CD4-positive, alpha-beta T cell treated with Interleukin-21 for 1 hour (primary cell): ENCODE data around the gene KRTAP24-1.

Source experiments
- DNase-seq: peaks from one replicate; pipeline ENCODE4 v3.0.0-alpha.2; 2020

Gene KRTAP24-1, protein sequence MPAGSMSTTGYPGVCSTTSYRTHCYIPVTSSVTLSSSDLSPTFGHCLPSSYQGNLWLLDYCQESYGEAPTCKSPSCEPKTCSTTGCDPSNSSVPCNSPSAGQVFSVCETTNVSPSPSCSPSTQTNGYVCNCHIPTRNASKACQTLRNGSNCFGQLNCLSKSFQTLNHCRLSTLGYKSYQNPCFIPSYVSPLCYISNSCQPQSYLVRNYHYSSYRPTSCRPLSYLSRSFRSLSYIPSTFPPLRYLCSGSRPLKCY

DNA sequence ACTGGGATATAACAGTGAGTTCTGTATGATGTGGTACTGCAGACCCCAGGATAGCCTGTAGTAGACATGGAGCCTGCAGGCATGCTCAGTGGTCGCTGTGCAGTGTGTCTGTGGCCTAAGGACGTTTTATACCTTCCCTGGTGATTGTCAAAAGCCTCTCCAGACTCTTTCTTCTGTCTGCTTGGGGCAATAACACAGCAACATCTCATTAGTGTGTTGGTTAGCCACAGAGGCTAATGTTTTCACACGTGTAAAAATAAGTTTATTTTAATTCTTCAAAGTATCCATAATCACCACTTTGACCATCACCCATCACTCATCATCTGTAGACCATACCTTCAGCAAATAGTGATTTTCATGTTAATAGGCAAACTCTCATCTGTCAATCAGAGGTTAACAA lies at the start of gene KRTAP24-1:
Gene KRTAP24-1, minus strand, starts transcription at position 101 of the 400 bp plus-strand sequence. Its CDS starts 18 bp downstream, at position 83.
- DNase-seq = no peak

DNA sequence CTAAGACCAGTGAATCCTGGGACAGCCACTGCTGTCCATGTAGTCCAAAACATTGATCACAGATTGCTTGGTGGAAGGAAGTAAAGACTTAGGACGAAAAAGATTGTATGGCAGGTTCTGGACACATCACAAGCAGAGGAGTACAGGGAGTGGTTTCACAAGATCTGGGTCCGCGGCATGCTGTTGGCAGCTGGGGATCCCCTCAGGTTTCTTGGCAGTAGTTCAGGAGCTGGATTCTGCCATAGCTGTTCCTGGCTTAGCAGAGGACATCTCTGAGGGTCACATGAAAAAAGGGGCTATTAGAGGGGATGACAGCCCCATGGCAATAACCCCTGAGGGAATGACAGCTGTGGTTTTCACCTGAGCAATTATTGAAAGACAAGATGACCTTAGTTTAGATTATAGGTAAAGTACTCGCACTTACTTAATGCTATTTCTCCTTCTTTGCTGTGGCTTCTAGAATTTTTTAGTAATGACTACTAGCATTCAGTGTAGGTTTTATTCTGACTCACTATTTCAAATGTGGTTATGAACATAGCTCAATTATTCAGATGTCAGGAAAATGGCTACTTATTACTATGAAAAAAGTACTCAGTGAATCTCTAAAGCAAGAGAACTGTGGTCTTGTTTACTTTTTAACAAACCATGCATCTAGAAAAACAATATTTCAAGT lies 46.6 kb upstream of the KRTAP24-1 start:
- no peak for DNase-seq

DNA sequence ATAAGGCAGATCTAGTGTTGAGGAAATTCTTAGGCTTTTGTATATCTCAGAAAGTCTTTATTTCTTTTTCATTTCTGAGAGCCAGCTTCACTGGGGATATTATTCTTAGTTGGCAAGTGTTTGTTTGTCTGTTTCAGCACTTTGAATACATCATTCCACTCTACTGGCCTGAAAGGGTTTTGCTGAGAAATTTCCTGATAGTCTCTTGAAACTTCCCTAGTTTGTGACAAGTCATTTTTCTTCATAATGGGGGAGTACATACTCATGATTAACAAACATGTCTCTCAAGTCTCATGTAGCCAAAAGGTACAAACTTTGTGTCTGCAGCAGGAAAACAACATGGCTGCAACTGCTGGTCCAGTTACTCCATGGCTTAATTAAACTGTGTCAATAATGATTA lies 43.6 kb upstream of the KRTAP24-1 start:
- DNase-seq = no peak

DNA sequence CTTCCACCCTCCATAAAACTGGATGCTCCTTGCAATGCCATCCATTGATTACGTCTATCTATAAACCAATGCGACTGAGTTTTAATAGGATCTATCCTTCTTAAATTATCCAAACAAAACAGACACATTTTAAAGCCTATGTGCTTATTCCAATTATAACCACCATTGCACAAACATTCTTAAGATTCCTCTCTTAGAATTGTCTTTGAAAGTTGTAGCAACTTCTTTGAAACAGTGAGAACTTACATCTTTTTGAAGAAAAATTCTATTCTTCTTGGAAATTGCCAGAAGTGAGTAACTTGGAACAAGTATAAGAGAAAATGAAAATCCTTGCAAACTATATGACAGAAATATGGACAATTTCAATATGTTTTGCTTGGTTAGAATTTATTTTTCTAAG lies 37.5 kb upstream of the KRTAP24-1 start, which contains the start of gene KRTAP26-1:
Gene KRTAP26-1, minus strand, starts transcription at position 101 of the 400 bp plus-strand sequence. CDS start 280 bp downstream, outside the sequence.
- DNase-seq = no peak

DNA sequence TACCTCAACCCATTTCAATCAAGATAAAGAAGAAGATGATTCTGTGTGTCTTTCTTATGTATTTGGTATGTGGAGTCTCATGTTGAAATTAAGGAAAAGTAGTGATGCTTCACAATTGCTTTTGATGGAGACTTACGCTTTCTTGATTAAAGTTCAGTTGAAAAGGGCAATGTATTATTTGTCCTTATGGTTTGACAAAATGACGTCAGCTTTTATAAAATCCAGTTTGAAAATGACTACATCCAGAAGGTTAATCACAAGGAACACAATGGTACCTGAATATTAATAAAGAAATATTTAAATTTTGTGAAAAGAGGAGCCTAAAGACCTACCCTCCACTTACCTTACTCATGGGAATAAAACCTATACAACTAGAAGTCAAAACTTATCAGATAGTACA lies 33.0 kb upstream of the KRTAP24-1 start:
- DNase-seq = no peak

DNA sequence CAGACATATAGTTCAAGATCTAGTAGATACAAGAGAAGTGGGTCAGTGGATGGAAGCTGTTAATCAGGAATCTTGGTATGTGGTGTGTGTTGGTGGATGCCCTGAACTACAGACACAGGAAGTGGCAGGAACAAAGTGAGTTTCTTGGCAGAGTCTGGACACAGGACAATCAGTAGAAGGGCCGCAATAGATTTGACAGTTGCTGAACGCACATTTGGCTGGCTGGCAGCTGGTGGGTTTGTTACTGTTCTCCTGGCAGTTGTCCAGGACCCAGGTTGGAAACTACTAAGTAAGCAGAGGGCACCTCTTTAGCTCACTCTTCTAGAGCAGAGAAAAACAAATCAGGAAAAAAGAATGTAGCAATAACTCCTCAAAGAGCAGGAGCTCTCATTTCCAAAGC lies 24.1 kb upstream of the KRTAP24-1 start:
- no peak for DNase-seq

DNA sequence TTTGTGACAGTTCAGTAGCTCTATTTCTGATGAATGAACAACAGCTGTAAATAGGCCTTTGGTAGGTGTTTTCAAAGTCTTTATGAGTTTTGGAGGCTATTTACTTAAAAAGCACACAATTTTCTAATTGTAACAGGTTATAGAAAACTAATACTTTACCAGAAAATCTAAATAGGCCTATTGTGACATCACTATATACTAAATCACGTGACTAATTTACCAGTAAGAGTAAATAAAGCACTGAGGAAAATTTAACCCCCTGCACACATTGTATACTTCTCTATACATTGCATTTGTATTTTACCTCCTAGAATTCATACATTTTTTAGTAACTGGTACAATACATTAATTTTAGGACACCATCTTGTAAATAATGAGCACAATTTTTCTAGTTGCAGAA lies 22.4 kb upstream of the KRTAP24-1 start:
- DNase-seq = no peak

DNA sequence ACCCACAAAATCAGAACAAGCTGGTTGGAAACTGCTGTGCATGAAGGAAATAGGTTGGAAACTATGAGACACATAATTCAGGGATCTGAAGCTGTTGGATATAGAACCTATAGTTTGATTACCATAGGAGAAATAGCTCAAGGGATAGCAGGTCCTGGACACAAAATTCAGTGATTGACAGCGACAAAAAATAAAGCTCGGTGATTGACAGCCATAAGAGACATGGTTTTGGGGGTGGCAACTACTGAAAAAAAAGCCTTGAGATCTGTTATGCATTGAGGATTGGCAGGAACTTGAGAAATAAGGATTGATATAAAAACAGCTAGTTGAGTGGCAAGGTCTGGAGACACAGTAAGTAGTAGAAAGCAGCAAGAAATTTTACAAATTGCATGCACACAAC lies 6.5 kb upstream of the KRTAP24-1 start, which contains the start of gene KRTAP25-1:
Gene KRTAP25-1, minus strand, starts transcription at position 300 of the 400 bp plus-strand sequence. Its CDS starts 24 bp downstream, at position 276.
- DNase-seq = no peak

DNA sequence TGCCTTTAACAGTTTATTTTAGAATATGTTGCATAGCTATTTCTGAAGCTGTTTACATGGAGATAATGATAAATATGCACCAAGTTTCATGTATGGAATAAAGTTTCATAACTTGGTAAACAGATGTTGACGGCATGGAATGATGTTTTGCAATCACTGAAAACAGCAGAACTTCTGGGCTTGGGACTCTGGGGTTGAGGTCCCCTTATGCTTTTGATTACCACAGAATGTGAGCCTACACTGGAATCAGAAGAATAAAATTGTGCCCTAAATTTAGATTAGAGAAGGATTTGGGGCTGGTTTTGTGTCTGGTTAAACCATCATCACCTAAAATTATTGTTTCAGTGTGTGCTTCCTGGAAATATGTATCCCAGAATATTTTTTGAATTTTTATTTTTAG lies 11.1 kb downstream of the KRTAP24-1 start:
- no peak for DNase-seq

DNA sequence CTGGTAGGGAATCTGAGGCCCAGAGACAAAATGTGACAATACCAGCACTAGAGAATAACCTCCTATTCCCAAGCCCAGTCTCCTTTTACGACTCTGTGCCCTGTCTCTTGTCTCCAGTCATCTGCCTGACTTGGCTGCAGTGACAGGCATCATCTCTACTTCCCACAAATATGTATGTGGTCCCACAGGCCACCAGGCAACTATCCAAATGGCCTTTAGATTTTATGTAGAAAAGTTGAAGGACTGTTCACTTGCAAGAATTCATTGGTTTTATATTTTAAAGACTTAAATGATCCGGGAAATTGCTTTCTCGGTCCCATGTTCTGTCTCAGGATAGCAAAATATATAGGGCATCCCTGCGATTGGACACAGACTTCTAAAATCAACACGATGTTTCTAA lies 11.6 kb downstream of the KRTAP24-1 start:
- no peak for DNase-seq

DNA sequence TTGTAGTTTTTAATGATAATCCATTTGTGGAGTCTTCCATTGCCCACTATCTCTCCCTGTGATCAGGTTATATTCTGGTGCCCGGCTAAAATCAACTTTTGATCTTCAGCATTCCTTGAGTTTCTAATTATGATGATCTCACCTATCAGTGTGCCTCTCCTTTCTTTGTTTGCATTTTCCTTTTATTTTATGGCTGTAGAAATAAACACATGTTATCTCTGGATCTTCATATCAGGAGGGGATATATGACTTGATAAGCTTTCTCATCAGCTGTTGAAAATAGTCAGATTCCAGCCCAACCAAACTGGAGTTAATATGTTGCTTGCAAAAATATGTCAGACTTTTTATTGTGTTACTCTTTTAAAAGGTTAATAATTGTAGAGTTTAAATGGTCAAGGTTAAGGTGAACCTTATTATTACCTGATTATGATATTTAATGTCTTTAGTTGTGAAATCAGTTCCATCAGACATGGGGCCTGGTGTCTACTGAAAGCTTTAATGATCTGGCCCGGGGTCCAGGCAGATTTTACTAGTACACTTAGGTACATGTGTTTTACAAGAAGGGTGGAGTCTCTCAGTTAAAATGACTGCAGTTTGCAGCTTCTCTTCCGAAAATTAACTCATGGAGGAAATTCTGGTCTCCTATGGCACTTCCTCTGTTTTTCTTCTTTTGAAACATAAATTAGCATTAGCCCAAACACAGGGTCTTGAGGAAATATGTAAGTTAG lies 12.8 kb downstream of the KRTAP24-1 start:
- no peak for DNase-seq

DNA sequence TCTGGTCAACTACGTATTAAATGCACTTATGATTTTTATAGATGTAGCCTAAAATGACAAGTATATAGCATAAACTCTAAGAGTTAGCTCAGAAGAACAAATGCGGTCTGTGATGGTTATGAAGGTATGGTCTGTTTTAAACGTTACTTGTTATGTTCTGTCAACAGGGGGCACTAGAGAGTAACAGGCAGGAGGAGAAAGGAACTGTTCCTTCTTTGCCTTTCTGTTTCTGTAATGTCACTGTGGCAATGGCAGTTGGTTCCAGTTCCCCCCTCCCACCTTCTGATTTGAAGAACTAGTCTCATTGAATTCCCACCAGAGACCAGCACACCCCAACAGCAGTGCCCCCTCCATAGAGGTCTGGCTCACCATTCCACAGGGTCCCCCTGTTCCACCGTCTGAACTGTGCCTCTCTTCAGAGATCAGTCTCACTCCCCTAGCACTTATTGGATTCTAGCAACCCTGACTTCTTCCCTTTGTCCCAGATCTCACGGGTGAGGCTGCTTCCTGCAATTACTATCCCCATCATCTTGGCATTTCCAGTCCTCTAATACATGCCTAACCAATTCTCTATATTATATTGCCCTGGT lies 14.0 kb downstream of the KRTAP24-1 start:
- DNase-seq = no peak

DNA sequence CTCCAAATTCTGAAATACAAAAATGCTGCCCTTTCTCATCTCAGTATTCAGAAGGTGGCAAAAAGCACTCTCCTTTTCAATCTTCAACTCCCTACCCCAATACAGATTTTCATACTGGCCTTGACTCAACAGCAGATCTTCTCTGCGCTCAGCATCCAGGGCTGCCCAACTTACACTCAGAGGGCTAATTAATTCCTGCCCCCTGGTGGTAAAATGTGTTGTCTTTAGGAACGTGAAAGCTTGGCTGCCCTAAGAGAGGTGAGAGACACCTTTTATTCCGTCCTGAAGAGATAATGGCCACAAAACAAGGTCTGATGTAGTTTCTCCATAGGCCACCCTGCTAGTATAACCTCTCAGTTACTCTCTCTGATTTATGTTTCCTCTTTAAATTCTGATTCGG lies 25.0 kb downstream of the KRTAP24-1 start:
- no peak for DNase-seq

DNA sequence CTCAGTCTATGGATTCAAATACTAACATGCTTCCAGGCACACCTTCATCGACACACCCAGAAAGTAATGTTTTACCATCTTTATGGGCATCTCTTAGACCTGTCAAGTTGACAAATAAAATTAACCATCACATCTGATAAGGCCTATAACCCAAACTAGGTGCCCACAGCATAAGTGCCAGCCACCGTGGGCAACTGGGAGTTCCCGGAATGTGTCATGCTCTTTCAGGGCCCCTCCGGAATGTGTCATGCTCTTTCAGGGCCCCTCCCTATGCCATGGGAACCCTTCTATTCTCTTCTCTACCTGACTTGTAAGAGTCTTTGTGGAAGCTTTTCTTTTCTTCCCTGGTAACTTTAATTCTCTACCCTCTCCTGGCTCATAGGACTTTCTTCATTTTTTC lies 26.6 kb downstream of the KRTAP24-1 start:
- DNase-seq = no peak

DNA sequence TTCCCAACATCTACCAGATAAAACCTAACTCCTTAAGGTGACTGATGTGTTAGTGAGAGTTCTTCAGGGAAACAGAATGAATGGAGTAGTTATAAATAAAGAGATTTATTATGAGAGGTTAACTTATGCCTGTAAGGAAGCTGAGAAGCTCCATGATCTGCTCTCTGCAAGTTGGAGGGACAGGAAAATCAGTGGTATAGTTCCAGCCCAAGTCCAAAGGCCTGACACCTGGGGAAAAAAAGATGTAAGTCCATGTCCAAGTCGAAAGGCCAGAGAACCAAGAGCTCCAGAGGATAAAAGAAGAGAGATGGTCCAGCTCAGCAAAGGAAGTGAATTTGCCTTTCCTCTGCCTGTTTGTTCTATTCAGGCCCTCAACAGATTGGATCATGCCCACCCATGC lies 27.1 kb downstream of the KRTAP24-1 start:
- DNase-seq = no peak

DNA sequence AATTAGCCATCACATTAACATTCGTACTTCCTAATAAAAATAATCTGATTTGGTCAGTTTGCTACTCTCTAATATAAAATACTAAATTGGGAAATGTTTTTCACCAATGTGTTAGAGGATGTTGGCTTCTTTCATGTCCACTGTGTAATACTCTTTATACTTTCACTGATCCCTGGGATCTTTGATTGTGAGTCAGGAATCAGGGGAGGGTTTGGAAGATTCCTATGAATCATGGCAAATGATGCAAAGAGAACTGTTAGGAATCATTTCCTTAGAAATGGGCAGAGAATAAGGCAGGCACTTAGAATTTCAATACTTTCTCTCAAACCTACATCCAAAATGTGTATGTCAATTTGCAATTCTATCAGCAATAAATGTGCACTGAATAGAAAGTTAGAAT lies 31.0 kb downstream of the KRTAP24-1 start:
- DNase-seq = no peak

DNA sequence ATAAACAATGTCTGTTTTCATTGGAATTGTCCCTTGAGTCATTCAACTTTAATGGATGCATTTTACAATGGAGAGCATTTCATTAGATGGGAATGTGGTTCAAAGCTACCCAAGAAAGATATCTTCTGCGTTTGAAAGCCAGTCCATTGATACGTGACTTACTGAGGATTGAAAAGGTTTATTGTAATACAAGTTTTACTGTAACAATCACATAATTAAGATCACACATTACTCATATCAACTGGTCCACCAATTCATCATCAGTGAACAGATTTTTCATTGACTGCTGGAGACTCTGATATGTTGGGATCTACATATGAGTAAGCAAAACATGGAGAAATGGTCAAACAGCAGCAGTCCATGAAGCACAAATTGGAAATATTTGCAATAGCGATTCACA lies 32.8 kb downstream of the KRTAP24-1 start:
- DNase-seq = no peak

DNA sequence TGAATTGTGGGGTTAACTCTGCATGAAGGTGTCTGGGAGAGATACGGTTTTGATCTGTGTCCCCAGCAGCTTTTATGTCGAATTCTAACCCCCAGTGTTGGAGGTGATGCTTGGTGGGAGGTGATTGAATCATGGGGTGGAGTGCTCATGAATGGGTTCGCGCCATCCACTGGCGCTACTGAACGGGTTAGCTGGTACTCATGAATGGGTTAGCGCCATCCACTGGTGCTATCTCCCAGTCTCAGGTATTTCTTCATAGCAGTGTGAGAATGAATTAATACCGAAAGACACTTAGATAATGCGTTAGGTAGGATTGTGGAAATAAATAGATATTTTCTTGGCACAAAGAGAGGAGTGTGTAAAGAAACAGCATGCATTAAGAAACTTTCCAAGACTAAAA lies 33.9 kb downstream of the KRTAP24-1 start:
- DNase-seq = no peak

DNA sequence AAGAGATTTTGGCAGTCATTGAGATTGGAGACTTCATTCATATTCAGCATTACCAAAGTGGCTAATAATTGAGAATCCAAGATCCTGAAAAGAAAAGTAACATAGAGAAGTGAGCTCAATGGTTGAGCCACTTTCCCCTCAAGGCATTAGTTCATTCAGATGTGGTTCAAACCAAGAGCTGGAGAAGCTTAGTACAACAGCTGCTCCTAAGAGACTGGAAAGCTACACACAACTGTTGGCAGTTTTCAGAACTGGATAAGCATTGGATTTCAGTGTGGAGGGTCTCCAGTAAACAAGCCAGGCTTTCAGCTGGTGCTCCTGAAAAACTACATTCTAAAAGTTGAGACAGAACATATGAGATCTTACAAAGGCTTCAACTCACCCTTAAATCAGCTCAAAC lies 37.7 kb downstream of the KRTAP24-1 start:
- DNase-seq = no peak

DNA sequence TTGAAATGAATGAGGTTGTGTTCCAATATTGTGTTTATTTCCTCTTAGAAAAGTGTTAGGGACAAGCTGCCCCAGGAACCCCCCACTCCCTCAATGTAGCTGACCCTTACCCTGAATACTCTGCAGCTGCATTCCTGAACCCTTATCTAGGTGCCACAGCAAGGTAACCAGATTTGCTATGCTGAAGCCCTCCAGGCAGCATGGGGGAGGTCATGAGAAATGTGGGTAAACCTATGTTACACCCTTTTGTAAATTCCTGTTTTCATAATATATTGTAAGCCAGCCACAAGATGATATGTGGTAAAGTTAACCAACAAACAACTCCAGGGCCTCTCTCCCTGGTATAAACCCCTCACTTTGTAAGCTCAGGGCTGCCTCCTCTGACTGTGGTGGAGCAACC lies 39.1 kb downstream of the KRTAP24-1 start:
- DNase-seq = no peak

DNA sequence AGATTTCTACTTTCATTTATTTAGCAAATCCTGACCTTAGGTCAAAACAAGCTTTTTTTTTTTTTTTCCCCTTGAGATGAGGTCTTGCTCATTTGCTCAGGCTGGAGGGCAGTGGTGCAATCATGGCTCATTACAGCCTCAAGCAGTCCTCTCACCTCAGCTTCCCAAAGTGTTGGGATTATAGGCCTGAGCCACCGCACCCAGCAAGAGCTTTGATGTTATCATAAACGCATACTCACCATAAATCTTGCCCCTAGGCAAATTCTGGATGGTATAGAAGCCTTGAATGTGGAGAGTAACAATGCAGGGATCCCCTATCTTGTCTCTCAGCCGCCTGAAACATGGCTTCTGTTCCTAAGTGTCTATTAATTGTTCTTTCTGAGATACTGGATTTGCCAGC lies 42.1 kb downstream of the KRTAP24-1 start:
- DNase-seq = no peak

DNA sequence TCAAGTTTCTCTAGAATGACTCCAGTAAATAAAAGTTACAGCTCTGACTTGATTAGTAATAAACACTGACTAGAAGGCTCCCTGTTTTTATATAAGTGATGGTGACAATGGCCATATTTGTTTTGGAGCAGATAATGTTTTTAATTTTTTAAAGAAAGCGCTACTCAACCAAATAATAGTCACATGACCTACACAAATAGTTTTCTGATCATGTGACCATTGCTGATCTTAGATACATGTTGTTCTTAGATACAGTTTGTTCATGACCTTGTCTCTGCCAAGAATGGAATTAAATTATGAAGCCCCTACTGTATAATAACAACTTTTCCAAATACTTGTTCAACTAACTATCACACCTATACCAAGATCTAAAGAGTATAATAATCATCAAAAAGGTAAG lies 44.6 kb downstream of the KRTAP24-1 start:
- no peak for DNase-seq

DNA sequence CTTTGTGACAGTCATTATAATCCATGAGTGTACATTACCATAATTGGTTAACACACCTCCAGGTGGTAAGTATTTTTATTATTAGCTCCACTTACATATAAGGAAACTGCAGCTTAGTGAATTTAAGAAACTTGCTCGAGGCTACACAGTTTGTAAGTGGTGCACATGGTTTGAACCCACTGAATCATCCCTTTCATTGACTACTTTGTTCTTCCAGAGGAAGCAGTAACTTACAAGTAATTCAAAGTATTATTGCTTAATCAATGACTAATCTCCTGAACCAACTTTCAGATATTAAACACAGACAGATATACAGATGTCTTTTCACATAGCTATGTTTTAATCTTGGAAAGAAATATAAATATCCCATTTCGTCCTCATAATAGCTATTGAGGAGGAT lies 48.1 kb downstream of the KRTAP24-1 start:
- DNase-seq = no peak

DNA sequence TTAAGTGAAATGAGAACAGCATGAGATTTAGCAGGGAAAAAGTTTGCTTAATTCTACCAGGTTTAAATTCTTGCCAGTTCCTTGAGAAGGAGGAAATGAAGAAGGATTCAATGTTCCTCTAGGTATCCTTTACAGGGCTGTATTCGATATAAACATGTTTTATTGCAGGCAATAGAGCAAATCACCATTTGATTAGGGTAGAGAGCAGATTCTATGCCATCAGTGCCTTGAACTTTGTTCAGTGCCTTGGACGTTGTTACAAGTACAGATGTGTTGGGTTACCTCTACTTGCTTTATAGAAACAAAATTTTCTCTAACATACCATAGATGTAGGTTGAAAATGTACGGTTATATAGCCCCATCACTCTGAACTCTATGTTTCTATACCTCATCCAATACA lies 48.7 kb downstream of the KRTAP24-1 start:
- no peak for DNase-seq
